Measurements from ENCODE around the gene SYTL4.

Gene SYTL4

DNA sequence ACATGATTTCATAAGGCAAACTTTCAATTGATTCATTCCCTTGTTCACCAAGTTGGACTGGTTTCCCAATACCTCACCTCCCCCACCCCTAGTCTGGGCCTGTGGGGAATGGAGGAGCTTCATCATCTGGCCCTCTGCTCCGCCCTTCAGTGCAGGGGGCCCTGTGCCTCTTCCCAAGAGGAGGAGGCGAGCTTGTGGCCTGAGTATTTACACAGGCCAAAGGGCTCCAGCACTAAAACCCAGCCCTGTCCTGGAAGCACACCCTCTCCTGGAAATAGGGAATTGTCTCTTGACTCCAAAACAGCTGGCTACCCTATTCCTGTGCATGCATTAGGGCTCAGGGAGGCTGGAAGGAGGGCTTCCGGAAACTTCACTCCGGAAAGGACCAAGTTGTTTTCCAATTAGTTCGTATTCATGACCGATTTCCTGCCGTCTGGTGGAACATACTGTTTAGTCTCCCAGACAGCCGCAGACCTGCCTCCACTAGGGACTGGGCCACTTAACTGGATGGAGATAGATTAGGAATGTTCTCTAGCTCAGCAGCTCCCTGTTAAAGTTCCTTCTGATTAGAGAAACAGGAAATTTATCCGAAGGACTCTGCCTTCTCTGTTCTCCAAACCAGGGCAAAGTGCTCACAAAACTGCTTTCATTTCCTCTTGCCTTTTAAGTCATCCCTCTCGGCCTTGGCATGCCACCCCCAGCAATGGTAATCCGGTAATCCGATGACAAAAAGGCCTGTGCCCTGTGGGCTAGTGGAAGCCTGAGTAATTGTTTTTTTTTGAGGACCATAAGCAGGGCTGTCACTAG lies 82.2 kb downstream of the SYTL4 start:
- peak overlapping the region; percentile 72 for H3K27ac ChIP-seq
- DNase-seq (ENCODE audit: low read depth, low spot score), result no peak

DNA sequence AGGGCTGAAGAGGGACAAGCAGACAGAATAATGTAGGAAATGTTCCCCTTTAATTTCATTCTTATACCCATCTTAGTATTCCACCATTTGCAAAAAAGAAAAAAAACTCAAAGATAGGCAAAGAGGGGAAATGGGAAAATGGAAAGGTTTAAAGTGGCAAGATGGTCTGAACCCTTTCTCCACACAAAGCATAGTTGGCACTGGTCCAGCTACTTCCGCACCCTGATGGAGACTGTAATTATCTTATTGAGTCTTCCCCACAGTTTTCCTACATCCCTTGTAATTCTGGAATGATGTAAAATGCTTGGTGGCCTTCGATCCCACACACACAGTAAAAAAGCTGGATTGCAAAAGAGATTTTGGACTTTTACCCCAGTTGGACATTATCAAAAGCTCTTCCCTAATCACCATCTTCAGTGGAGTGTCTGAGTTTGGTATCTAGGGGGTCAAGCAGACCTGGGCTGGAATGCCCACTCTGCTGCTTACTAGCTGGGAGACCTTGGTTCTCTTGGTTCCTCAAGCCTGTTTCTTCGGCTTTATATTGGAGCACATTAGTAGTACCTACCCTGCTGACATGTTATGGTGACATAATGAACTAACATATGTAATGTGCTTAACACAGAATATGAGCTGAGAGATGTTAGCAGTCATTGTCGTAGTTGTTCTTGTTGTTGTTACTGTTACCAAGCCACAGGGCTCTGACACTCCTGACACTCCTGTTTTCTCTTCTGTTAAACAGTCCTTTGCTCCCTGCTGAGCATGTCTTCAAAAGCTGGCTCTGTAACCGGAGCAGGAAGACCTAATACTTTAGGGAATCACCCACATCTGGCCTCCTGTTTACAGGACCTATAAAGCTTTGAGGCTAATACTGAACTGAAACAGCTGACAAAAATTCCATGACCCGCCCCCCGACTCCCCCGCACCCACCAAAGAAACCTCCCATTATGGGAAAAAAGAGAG lies 83.2 kb downstream of the SYTL4 start:
- H3K27ac ChIP-seq, result peak overlapping the region; percentile 72
- no peak for DNase-seq (ENCODE audit: low read depth, low spot score)

- H3K27ac ChIP-seq, result no peak overlapping the region
- no peak for DNase-seq (ENCODE audit: low read depth, low spot score)
Measured at GRCh38 chrX:100647739-100648138, 84.2 kb downstream of the SYTL4 start.

- DNase-seq (ENCODE audit: low read depth, low spot score), result no peak
- no peak overlapping the region for H3K27ac ChIP-seq
Measured at GRCh38 chrX:100647095-100647494, 84.8 kb downstream of the SYTL4 start.

DNA sequence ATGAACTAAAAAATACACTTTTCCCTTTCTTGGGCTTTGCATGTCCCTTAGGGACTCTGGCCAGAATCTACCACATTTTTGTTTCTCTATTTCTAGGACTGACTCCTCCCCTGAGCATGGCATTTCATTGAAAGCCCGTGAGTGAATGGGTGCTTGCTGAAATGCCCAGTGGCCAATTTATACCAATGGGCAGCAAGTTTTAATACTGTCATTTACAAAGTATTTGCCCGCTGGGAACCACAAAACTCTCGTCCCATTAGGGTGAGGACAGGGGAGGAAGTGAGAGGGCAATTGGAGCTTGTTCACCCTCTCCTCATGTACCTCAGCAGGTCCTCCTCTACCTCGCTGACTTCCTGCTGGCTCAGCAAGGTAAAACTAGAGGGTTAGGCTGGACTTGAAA lies 86.8 kb downstream of the SYTL4 start:
- peak overlapping the region; percentile 91 for H3K27ac ChIP-seq

GRCh38 chrX:100643956-100644860 lies 87.7 kb downstream of the SYTL4 start, which contains the start of gene SRPX2:
TSS of gene SRPX2 (plus strand) at chrX:100644199. CDS start at chrX:100646323, 2,124 bp downstream.
- DNase-seq (ENCODE audit: low read depth, low spot score), result peak; percentile 63
- peak within 1 kb of the TSS; percentile 91 for H3K27ac ChIP-seq

More for the DNA sequence above, 86.8 kb downstream of the SYTL4 start:
- no peak for DNase-seq (ENCODE audit: low read depth, low spot score)

DNA sequence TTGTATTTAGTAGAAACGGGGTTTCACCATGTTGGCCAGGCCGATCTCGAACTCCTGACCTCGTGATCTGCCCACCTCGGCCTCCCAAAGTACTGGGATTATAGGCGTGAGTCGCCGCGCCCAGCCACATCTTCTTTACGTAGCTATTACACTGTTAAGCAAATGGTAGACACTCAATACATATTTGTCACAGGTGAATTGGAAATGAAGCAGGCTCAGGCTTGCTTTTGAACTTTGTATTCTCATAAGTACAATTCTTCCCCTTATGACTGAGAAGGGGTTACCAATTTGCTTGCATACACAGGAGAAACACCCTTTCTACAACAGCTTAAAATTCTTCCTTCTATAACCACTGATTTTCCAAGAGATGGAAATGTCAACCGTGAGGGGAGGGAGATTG lies 88.7 kb downstream of the SYTL4 start:
- peak; percentile 64 for DNase-seq (ENCODE audit: low read depth, low spot score)
- H3K27ac ChIP-seq, result peak overlapping the region; percentile 91

GRCh38 chrX:100642290-100642689 lies 89.6 kb downstream of the SYTL4 start:
- H3K27ac ChIP-seq, result peak overlapping the region; percentile 91
- DNase-seq (ENCODE audit: low read depth, low spot score), result no peak

DNA sequence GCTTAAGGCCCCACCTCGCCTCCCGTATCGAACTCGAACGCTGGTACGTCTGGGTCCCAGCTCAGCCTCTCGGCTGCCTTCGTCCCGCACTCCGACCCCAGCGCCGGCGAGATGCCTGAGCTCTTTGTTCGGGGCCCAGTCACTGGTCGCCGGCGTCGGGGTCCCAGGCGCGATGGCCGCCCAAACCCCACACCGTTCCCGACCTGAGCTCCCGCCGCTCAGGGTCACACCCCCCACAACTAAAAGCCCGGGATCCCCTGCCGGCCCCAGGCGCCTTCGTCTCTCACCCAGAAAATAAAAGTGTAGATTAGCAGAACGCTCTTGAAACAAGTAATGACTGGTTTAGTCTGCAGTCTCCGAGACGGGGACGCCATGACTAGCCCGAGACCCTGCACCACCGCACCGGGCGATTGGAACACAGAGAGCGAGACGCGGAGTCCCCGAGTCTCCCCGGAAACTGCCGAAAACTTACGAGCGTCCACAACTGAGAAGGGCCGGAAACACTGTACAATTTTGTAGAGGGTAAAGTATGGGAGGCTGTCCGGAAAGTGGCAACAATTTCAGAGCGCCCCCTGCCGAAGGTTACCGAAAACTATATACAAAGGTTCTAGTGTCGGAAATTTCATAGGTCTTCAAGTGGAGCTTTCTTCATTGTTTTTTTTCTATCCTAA lies 95.5 kb downstream of the SYTL4 start, which contains the start of gene TSPAN6:
Gene TSPAN6 (minus strand): TSS at position 486 of the 671 bp plus-strand sequence. CDS start 112 bp downstream, at position 374.
- no peak within 1 kb of the TSS for H3K27ac ChIP-seq

GRCh38 chrX:100635989-100636320 lies 96.0 kb downstream of the SYTL4 start:
- no peak overlapping the region for H3K27ac ChIP-seq
- DNase-seq (ENCODE audit: low read depth, low spot score), result no peak

More for the DNA sequence above, 95.5 kb downstream of the SYTL4 start, which contains the start of gene TSPAN6:
- no peak for DNase-seq (ENCODE audit: low read depth, low spot score)

DNA sequence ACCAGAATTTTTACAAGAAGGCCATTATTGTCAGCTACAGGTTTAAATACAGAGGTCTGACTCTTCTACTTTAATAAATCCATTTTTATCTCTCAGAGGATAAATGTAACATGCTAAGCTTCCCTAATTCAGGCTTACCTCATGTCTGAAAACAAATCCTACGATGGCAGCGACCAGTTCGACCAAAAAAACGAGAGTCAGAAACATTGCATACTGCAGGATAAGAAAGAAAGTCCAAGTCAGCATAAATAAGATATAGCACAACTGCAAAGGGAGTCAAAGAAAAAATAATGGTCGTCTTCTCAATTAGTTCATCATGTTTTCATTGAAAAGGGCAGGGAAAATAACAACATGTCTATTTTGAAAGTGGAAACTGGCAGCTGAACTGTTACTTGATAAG lies 96.9 kb downstream of the SYTL4 start:
- H3K27ac ChIP-seq, result no peak overlapping the region
- DNase-seq (ENCODE audit: low read depth, low spot score), result no peak

GRCh38 chrX:100625985-100626491 lies 105.9 kb downstream of the SYTL4 start:
- no peak for DNase-seq (ENCODE audit: low read depth, low spot score)

More at GRCh38 chrX:100625985-100626491, 105.9 kb downstream of the SYTL4 start:
- H3K27ac ChIP-seq, result no peak overlapping the region

Measured in epithelial cell of prostate (primary cell).